HG03196 (cell line): ENCODE measurements around the gene NHEJ1.

Experiments
- ATAC-seq: cut with Tn5 transposase; IDR thresholded peaks from one replicate; pipeline ENCODE4 v1.9.1; 2021; ENCODE audit not compliant: unreplicated experiment

NHEJ1 gene

GRCh38 chr2:219168932-219169331 is 8.3 kb upstream of the NHEJ1 start:
- ATAC-seq = no peak

GRCh38 chr2:219168526-219168925 is 7.9 kb upstream of the NHEJ1 start:
- no peak for ATAC-seq

GRCh38 chr2:219167997-219168396 is 7.4 kb upstream of the NHEJ1 start:
- ATAC-seq = no peak

- ATAC-seq = no peak
These were observed 4.7 kb upstream of the NHEJ1 start for GRCh38 chr2:219165058-219165911.

- ATAC-seq = no peak
These were observed 2.5 kb upstream of the NHEJ1 start for GRCh38 chr2:219163156-219163555.

- ATAC-seq = no peak
These were observed 482 bp upstream of the NHEJ1 start for GRCh38 chr2:219161097-219161496.

- ATAC-seq = no peak
These were observed 837 bp downstream of the NHEJ1 start for GRCh38 chr2:219159771-219160185.

- ATAC-seq = no peak
These were observed 2.0 kb downstream of the NHEJ1 start for GRCh38 chr2:219158586-219158985.

GRCh38 chr2:219158025-219158424 is 2.6 kb downstream of the NHEJ1 start:
- ATAC-seq = no peak

GRCh38 chr2:219157396-219157795 is 3.2 kb downstream of the NHEJ1 start:
- no peak for ATAC-seq

GRCh38 chr2:219155054-219155644 is 5.5 kb downstream of the NHEJ1 start:
- ATAC-seq = no peak

GRCh38 chr2:219149667-219150066 is 10.9 kb downstream of the NHEJ1 start:
- no peak for ATAC-seq

GRCh38 chr2:219142329-219142728 is 18.3 kb downstream of the NHEJ1 start:
- ATAC-seq = no peak

GRCh38 chr2:219140722-219141121 is 19.9 kb downstream of the NHEJ1 start:
- ATAC-seq = no peak

GRCh38 chr2:219133976-219134375 is 26.6 kb downstream of the NHEJ1 start:
- no peak for ATAC-seq

- no peak for ATAC-seq
These were observed 28.9 kb downstream of the NHEJ1 start for GRCh38 chr2:219131744-219132143.

GRCh38 chr2:219131327-219131726 is 29.3 kb downstream of the NHEJ1 start:
- no peak for ATAC-seq

- ATAC-seq = no peak
These were observed 31.0 kb downstream of the NHEJ1 start for GRCh38 chr2:219129589-219129988.

GRCh38 chr2:219128396-219128795 is 32.2 kb downstream of the NHEJ1 start:
- ATAC-seq = no peak

GRCh38 chr2:219127037-219127635 is 33.5 kb downstream of the NHEJ1 start:
- no peak for ATAC-seq

- no peak for ATAC-seq
These were observed 34.1 kb downstream of the NHEJ1 start for GRCh38 chr2:219126555-219126954.

GRCh38 chr2:219125886-219126270 is 34.7 kb downstream of the NHEJ1 start:
- ATAC-seq = no peak
